Activated CD8-positive, alpha-beta memory T cell treated with anti-CD3 and anti-CD28 coated beads, Interleukin-2, amount 10 ng/mL, durations not matched to agents 7 days and 5 days (primary cell): ENCODE results near the gene SUMO3. TPM values are rescaled to one million over a fixed set of nuclear protein-coding genes. Genes with fewer than 3 reads are reported as not detected.

ENCODE experiments used
- ATAC-seq: fragments of 150-1000 bp; cut with Tn5 transposase; one replicate; pipeline ENCODE4 v1.10.0; 2021; ENCODE audit warnings: moderate library complexity
- CTCF ChIA-PET: fragments of 350-600 bp; sonication (Branson Sonifier 250); formaldehyde crosslinking; loops from one replicate; lab custom pipeline; 2021; ENCODE audit warnings: antibody characterized with exemption; lab: Charles Lee
- DNase-seq: peaks from one replicate; pipeline ENCODE4 v3.0.0-alpha.2; 2020
- H3K27ac Mint-ChIP-seq: one replicate; pipeline ENCODE4 v1.8.0; 2021; ENCODE audit warnings: mild to moderate bottlenecking, mixed read lengths
- H3K27me3 Mint-ChIP-seq: one replicate; pipeline ENCODE4 v1.8.0; 2021; ENCODE audit warnings: mixed read lengths
- H3K36me3 Mint-ChIP-seq: one replicate; pipeline ENCODE4 v1.8.0; 2021; ENCODE audit warnings: mild to moderate bottlenecking, mixed read lengths
- H3K4me1 Mint-ChIP-seq: one replicate; pipeline ENCODE4 v1.8.0; 2021; ENCODE audit warnings: mixed read lengths
- H3K4me3 Mint-ChIP-seq: one replicate; pipeline ENCODE4 v1.8.0; 2021; ENCODE audit warnings: mild to moderate bottlenecking, moderate library complexity, mixed read lengths
- H3K9me3 Mint-ChIP-seq: one replicate; pipeline ENCODE4 v1.8.0; 2022; ENCODE audit warnings: low read depth, mixed read lengths
- total RNA-seq, 2 experiments: library from RNA; stranded (reverse); gene quantifications; one replicate each; pipeline ENCODE4 v1.2.3, GENCODE V29; 2021

Gene SUMO3
- total RNA-seq, 2 experiments from 2014 or later: 86.1 to 93.7 TPM

DNA sequence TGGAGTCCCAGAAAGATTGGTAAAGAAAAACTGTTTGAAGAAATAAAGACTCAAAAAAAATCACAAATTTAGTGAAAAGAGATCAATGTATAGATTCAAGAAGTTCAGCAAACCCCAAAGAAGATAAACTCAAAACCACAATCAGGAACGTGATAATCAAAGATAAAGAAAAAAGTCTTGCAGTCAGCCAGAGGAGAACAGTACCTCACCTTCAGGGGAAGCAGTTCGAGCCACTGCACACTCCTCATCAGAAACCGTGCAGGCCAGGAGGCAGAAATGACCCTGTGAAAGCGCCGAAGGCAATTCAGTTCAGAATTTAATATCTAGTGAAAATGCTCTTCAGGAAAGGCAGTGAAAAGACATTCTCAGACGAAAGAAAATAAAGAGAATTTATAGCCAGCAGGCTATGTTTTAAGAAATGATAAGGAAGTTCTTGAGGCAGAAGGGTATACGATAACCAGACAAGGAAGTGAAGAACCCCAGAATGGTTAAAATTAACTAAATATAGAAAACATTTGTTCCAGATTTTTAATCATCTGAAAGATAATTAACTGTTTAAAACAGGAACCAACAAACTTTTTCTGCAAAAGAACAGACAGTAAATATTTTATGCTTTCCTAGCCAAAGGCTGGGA, 13.5 kb upstream of the SUMO3 start:
- CTCF ChIA-PET: no interaction called here
- ATAC-seq (no peak), DNase-seq (no peak)
- Mint-ChIP-seq H3K4me3 (no peak overlapping the region), H3K9me3 (peaks cover 11% of the 10 kb centered on the region), H3K36me3 (peaks cover 4% of the 10 kb centered on the region), H3K27me3 (peaks cover 14% of the 10 kb centered on the region), H3K27ac (no peak overlapping the region), H3K4me1 (no peaks in the 10 kb centered on the region)

DNA sequence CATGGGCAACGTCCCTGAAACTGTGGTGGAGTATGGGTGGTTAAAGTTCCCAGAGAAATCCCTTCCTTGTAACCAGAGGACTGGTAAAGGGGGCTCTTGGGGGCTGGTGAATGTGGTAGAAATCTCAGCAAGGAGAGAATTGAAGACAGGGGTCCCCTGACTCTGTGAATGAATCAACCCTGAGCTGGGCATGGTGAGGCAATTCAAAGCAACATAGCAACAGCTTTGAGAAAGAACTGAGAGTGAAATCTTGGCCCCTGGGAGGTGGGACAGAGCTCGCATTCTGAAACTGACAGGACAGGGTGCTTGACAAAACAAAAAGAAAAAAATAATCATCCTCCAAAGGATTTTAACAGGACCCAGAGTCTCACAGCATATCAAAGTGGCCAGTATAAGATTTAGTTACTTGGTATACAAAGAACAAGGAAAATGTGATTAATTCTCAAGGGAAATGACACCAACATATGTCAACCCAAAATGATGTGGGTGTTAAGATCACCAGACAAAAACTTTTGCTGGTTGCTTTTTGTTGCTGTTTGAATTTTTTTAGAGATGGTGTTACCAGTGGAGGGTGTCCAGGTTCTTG, 11.7 kb upstream of the SUMO3 start:
- Mint-ChIP-seq H3K4me1 (no peaks in the 10 kb centered on the region), H3K4me3 (no peak overlapping the region), H3K27ac (no peak overlapping the region), H3K27me3 (peaks cover 18% of the 10 kb centered on the region), H3K9me3 (peaks cover 11% of the 10 kb centered on the region), H3K36me3 (peaks cover 4% of the 10 kb centered on the region)
- no peak for ATAC-seq
- CTCF ChIA-PET: no interaction called here
- no peak for DNase-seq

GRCh38 chr21:44828362-44829056, 10.6 kb upstream of the SUMO3 start:
- Mint-ChIP-seq H3K4me3 (no peak overlapping the region), H3K9me3 (peaks cover 14% of the 10 kb centered on the region), H3K27me3 (peaks cover 18% of the 10 kb centered on the region), H3K36me3 (peaks cover 6% of the 10 kb centered on the region), H3K4me1 (no peaks in the 10 kb centered on the region), H3K27ac (no peak overlapping the region)
- ATAC-seq (no peak), DNase-seq (no peak)
- CTCF ChIA-PET: interaction anchor here (1.1 to 1.6 kb wide), 3 partner anchors 29 to 64 kb away, joined by 3 to 6 read pairs (median 3); no protein-coding TSS in a partner anchor

GRCh38 chr21:44823179-44823660, 5.4 kb upstream of the SUMO3 start:
- no peak overlapping the region for H3K4me3 Mint-ChIP-seq
- ATAC-seq: no peak
- H3K27me3 Mint-ChIP-seq: peaks cover 10% of the 10 kb centered on the region
- H3K9me3 Mint-ChIP-seq: peaks cover 19% of the 10 kb centered on the region
- no peaks in the 10 kb centered on the region for H3K4me1 Mint-ChIP-seq
- CTCF ChIA-PET: no interaction called here
- H3K36me3 Mint-ChIP-seq: peaks cover 7% of the 10 kb centered on the region
- DNase-seq: no peak
- H3K27ac Mint-ChIP-seq: no peak overlapping the region

GRCh38 chr21:44822484-44823178, 4.8 kb upstream of the SUMO3 start:
- CTCF ChIA-PET: no interaction called here
- H3K9me3 Mint-ChIP-seq: peaks cover 14% of the 10 kb centered on the region
- no peak for ATAC-seq
- DNase-seq: no peak
- no peak overlapping the region for H3K4me3 Mint-ChIP-seq
- H3K27me3 Mint-ChIP-seq: peaks cover 5% of the 10 kb centered on the region
- H3K4me1 Mint-ChIP-seq: no peaks in the 10 kb centered on the region
- H3K27ac Mint-ChIP-seq: no peak overlapping the region
- H3K36me3 Mint-ChIP-seq: peaks cover 5% of the 10 kb centered on the region

- no peak overlapping the region for H3K27ac Mint-ChIP-seq
- no peak for DNase-seq
- CTCF ChIA-PET: interaction anchor here (1.0 kb wide), 1 partner anchor 55 kb away, joined by 3 read pairs; no protein-coding TSS in a partner anchor
- H3K36me3 Mint-ChIP-seq: peaks cover 5% of the 10 kb centered on the region
- ATAC-seq: no peak
- H3K4me1 Mint-ChIP-seq: peaks cover 9% of the 10 kb centered on the region
- H3K4me3 Mint-ChIP-seq: no peak overlapping the region
- H3K9me3 Mint-ChIP-seq: peaks cover 13% of the 10 kb centered on the region
- no peaks in the 10 kb centered on the region for H3K27me3 Mint-ChIP-seq
These were observed 3.0 kb upstream of the SUMO3 start for GRCh38 chr21:44820851-44821250.

GRCh38 chr21:44819283-44820243, 1.7 kb upstream of the SUMO3 start:
- H3K9me3 Mint-ChIP-seq: peaks cover 13% of the 10 kb centered on the region
- H3K4me1 Mint-ChIP-seq: peaks cover 15% of the 10 kb centered on the region
- peak overlapping the region; percentile 66 for H3K27ac Mint-ChIP-seq
- H3K36me3 Mint-ChIP-seq: peaks cover 5% of the 10 kb centered on the region
- CTCF ChIA-PET: interaction anchor here (0.9 kb wide), 1 partner anchor 19 kb away, joined by 3 read pairs; the partner anchor contains the start of gene UBE2G2
- ATAC-seq: no peak
- no peak for DNase-seq
- H3K4me3 Mint-ChIP-seq: peak overlapping the region; percentile 35
- no peaks in the 10 kb centered on the region for H3K27me3 Mint-ChIP-seq

DNA sequence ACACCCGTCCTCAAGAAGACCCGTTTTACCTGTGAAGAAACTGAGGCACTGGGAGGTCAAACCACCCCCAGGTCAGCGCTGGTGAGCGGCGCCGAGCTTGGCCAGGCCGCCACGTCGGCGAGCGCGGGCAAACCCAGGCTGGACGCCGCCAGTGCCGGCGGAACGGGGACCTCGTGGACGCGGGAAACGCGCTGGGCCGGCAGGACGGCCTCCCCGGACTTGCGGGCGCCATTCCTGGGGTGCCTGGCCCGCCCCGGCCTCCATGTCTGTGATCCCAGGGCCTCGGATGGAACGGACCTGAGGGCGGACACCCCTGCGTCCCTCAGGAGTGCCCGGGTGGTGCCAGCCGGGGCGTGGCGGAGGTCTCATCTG, 764 bp upstream of the SUMO3 start:
- ATAC-seq (no peak), DNase-seq (no peak)
- H3K27ac Mint-ChIP-seq: peak overlapping the region; percentile 66
- peaks cover 11% of the 10 kb centered on the region for H3K9me3 Mint-ChIP-seq
- CTCF ChIA-PET: no interaction called here
- H3K4me3 Mint-ChIP-seq: peak overlapping the region; percentile 65
- H3K27me3 Mint-ChIP-seq: no peaks in the 10 kb centered on the region
- H3K36me3 Mint-ChIP-seq: peaks cover 3% of the 10 kb centered on the region
- H3K4me1 Mint-ChIP-seq: peaks cover 16% of the 10 kb centered on the region

GRCh38 chr21:44817506-44817880, 369 bp downstream of the SUMO3 start:
- Mint-ChIP-seq H3K27me3 (no peaks in the 10 kb centered on the region), H3K4me3 (peak overlapping the region; percentile 65), H3K4me1 (peaks cover 18% of the 10 kb centered on the region), H3K9me3 (peaks cover 4% of the 10 kb centered on the region), H3K36me3 (peaks cover under 1% of the 10 kb centered on the region), H3K27ac (no peak overlapping the region)
- peak; percentile 89 for ATAC-seq
- DNase-seq: peak; percentile 95
- CTCF ChIA-PET: interaction anchor here (0.6 to 1.0 kb wide), 4 partner anchors 16 to 57 kb away, joined by 3 to 8 read pairs (median 8); partner anchors contain the start of gene UBE2G2

- Mint-ChIP-seq H3K36me3 (peaks cover 2% of the 10 kb centered on the region), H3K4me3 (peak overlapping the region; percentile 67), H3K9me3 (peaks cover 2% of the 10 kb centered on the region), H3K27ac (no peak overlapping the region), H3K4me1 (peaks cover 22% of the 10 kb centered on the region), H3K27me3 (no peaks in the 10 kb centered on the region)
- CTCF ChIA-PET: interaction anchor here (0.6 to 2.7 kb wide), 5 partner anchors 16 to 58 kb away, joined by 3 to 14 read pairs (median 8); partner anchors contain the start of gene UBE2G2
- ATAC-seq: no peak
- DNase-seq: no peak
These were observed 929 bp downstream of the SUMO3 start for GRCh38 chr21:44816761-44817505.

- peaks cover 22% of the 10 kb centered on the region for H3K4me1 Mint-ChIP-seq
- no peaks in the 10 kb centered on the region for H3K9me3 Mint-ChIP-seq
- peaks cover 3% of the 10 kb centered on the region for H3K36me3 Mint-ChIP-seq
- ATAC-seq (no peak), DNase-seq (no peak)
- peak overlapping the region; percentile 67 for H3K4me3 Mint-ChIP-seq
- CTCF ChIA-PET: interaction anchor here (2.7 kb wide), 1 partner anchor 15 kb away, joined by 14 read pairs; the partner anchor contains the start of gene UBE2G2
- no peak overlapping the region for H3K27ac Mint-ChIP-seq
- no peaks in the 10 kb centered on the region for H3K27me3 Mint-ChIP-seq
These were observed 1.8 kb downstream of the SUMO3 start for GRCh38 chr21:44815852-44816628.
